ENCODE measurements around the gene FUBP1.
A peak's percentile ranks its signal among the peaks of the same experiment; 100 is the strongest.
"Not testable (repeated sequence)": the region's sequence is repeated elsewhere in the genome, so short reads cannot be mapped to it uniquely, and the experiment has no call there.

FUBP1 gene

GRCh38 chr1:77940921-77941570 lies 37.8 kb downstream of the FUBP1 start:
- no peak for DNase-seq

DNA sequence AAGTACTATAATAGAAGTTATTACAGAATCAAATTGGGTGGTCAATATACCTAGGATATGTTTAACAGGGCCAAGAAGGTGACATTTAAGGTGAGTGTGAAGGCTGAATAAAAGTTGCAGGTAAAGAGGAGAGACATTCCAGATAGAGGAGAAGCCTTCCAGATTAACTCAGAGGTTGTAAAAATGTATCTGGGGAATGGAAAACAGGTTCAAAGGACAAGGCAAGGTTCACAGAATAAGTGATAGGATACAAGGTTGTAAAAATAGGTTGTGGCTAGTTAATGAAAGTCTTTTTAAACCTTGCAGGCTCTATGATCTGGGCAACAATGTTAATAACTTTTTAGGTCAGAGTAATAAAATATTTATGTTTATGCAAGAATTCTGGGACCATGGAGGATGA lies 40.2 kb downstream of the FUBP1 start:
- no peak for DNase-seq

DNA sequence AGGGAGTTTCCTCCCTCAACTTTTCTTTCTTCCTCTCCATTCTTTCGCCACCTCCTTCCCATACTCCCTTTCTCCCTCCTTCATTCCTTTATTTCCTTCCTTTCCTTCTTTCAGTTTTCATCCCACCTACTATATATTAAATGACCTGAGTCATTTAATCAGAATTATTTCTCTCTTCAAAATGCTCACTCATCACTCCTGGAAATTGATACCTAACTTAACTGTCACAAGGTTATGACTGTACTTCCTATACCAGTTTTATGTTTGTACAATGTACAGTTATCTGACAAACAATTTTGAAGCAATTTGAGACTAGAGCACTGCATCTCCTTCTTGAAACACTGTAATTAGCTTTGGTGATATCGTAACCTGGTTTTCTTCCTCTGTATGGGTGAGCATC lies 49.1 kb downstream of the FUBP1 start:
- DNase-seq = no peak

GRCh38 chr1:77927414-77927813 lies 51.5 kb downstream of the FUBP1 start:
- no peak for DNase-seq

GRCh38 chr1:77926561-77927357 lies 52.1 kb downstream of the FUBP1 start:
- DNase-seq = no peak

- DNase-seq = no peak
These were observed 52.9 kb downstream of the FUBP1 start for GRCh38 chr1:77925956-77926355.

GRCh38 chr1:77925518-77925917 lies 53.4 kb downstream of the FUBP1 start:
- no peak for DNase-seq

DNA sequence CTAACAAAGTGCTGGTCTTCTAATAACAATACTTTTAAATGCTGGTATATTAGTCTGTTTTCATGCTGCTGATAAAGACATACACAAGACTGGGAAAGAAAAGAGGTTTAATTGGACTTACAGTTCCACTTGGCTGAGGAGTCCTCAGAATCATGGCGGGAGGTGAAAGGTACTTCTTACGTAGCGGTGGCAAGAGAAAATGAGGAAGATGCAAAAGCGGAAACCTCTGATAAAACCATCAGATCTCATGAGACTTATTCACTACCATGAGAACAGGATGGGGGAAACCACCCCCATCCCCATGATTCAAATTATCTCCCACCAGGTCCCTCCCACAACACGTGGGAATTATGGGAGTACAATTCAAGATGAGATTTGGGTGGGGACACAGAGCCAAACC lies 60.0 kb downstream of the FUBP1 start:
- DNase-seq = not testable (repeated sequence)

DNA sequence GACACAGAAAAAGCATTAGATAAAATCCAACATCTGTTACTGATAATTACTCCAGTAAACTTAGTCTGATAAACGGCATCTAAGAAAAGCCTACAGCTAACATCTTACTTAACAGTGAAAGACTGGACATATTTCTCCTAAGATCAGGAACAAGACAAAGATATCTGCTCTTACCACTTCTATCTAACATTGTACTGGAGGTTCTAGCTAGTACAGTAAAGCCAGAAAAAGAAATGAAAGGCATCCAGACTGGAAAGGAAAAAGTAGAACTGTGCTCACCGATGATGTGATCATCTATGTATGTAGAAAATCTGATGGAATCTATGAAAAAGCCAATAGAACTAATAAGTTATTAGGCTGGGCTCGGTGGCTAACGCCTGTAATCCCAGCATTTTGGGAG lies 68.8 kb downstream of the FUBP1 start:
- no peak for DNase-seq

- no peak for DNase-seq
These were observed 72.2 kb downstream of the FUBP1 start for GRCh38 chr1:77906624-77907023.

- no peak for DNase-seq
These were observed 72.8 kb downstream of the FUBP1 start for GRCh38 chr1:77906019-77906545.

DNA sequence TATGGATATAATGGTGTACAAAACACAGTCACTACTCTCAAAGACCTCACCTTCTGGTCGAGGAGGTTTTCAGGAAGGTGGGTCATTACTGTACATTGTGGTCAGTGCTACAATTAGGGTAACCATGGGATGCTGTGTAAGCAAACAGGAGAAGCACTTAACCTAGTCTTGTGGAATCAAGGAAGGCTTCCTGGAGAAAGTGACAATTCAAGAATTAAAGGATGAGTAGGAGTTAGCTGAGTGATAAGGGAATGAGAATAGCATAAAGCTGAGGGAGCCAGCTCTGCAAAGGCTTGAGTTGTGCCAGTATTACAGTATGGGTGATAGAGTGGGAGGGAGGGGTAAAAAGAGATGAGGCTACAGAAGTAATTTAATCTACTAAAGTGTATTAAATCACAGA lies 73.3 kb downstream of the FUBP1 start:
- DNase-seq = no peak

DNA sequence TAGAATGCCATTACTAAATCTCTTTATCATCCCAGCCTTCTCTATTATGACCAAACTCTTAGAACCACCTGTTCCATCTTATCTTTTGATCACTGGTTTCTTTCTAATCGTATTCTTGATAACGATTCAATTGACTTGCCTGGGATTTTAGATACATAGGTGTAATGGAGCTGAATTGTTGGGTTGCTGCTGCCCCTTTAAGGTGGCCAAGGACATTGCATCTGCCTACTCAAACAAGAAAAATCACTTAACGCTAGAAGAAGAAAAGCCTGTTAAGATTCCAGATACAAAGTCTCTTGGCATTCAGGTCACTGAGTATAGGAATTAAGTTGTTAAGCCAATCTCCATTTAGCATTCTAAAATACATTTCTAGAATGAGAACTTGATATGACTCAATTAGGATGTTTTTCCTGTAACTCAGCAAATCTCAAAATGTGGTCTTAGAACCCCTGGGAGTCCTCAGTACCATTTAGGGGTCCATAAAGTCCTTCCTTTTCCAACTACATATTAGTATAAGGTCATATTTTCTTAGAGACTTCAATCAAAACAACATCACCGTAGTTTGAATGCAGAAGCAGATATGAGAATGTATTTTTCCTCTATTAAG lies 78.1 kb downstream of the FUBP1 start:
- DNase-seq = peak; percentile 6

- DNase-seq = no peak
These were observed 79.1 kb downstream of the FUBP1 start for GRCh38 chr1:77899647-77900320.

All from NCI-H510A (cell line).